ENCODE results near the gene MECR.

MECR gene

GRCh38 chr1:29278124-29278523 lies 47.4 kb upstream of the MECR start:
- H3K9me3 ChIP-seq (ENCODE audit: control insufficient read depth, insufficient read depth, low read length), result no peaks in the 10 kb centered on the region
- peaks cover 4% of the 10 kb centered on the region; the same call in 1 of the 2 replicates for H3K4me1 ChIP-seq (ENCODE audit: control insufficient read depth, low read length)
- no peaks in the 10 kb centered on the region for H3K36me3 ChIP-seq (ENCODE audit: control insufficient read depth, low read length)
- TF ChIP-seq CTCF (IDR thresholded peaks at IDR 0.05; ENCODE audit: low read depth, low read length, poor library complexity, severe bottlenecking) (no peak), EZH2phosphoT487 (IDR thresholded peaks at IDR 0.05; ENCODE audit: borderline replicate concordance, low read length) (no peak)
- no peak overlapping the region for H3K4me2 ChIP-seq (ENCODE audit: low read length)
- H3F3A ChIP-seq (ENCODE audit: control insufficient read depth, insufficient read depth), result no peaks in the 10 kb centered on the region
- H3K9me2 ChIP-seq (replicated peaks; ENCODE audit: control insufficient read depth, low read length), result no peaks in the 10 kb centered on the region
- H3K79me2 ChIP-seq (ENCODE audit: control insufficient read depth, low read length), result no peaks in the 10 kb centered on the region
- H3K4me3 ChIP-seq (ENCODE audit: low read length), result no peak overlapping the region
- no peaks in the 10 kb centered on the region for H4K20me1 ChIP-seq (ENCODE audit: control insufficient read depth, insufficient read depth, low read depth, low read length)
- no peak overlapping the region for H3K27ac ChIP-seq (ENCODE audit: low read depth, low read length)
- H3K27me3 ChIP-seq (ENCODE audit: control insufficient read depth, low read length), result no peaks in the 10 kb centered on the region

DNA sequence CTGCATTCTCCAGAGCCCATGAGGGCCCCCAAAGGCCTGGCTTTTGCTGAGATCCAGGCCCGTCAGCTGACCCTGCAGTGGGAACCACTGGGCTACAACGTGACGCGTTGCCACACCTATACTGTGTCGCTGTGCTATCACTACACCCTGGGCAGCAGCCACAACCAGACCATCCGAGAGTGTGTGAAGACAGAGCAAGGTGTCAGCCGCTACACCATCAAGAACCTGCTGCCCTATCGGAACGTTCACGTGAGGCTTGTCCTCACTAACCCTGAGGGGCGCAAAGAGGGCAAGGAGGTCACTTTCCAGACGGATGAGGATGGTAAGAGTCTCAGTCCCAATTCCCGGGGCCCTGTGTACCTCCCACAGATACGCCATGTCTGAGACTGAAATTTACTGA lies 44.7 kb upstream of the MECR start:
- H3K9me2 ChIP-seq (replicated peaks; ENCODE audit: control insufficient read depth, low read length), result no peaks in the 10 kb centered on the region
- no peaks in the 10 kb centered on the region for H3K9me3 ChIP-seq (ENCODE audit: control insufficient read depth, insufficient read depth, low read length)
- H3K79me2 ChIP-seq (ENCODE audit: control insufficient read depth, low read length), result no peaks in the 10 kb centered on the region
- TF ChIP-seq CTCF (IDR thresholded peaks at IDR 0.05; ENCODE audit: low read depth, low read length, poor library complexity, severe bottlenecking), result no peak
- TF ChIP-seq EZH2phosphoT487 (IDR thresholded peaks at IDR 0.05; ENCODE audit: borderline replicate concordance, low read length), result no peak
- H3K27me3 ChIP-seq (ENCODE audit: control insufficient read depth, low read length), result peaks cover 15% of the 10 kb centered on the region
- H3K36me3 ChIP-seq (ENCODE audit: control insufficient read depth, low read length), result no peaks in the 10 kb centered on the region
- no peak overlapping the region for H3K27ac ChIP-seq (ENCODE audit: low read depth, low read length)
- H3K4me1 ChIP-seq (ENCODE audit: control insufficient read depth, low read length), result no peaks in the 10 kb centered on the region
- H3F3A ChIP-seq (ENCODE audit: control insufficient read depth, insufficient read depth), result no peaks in the 10 kb centered on the region
- H3K4me3 ChIP-seq (ENCODE audit: low read length), result no peak overlapping the region
- H3K4me2 ChIP-seq (ENCODE audit: low read length), result no peak overlapping the region
- no peaks in the 10 kb centered on the region for H4K20me1 ChIP-seq (ENCODE audit: control insufficient read depth, insufficient read depth, low read depth, low read length)

GRCh38 chr1:29272147-29272907 lies 41.6 kb upstream of the MECR start:
- no peaks in the 10 kb centered on the region for H3K9me2 ChIP-seq (replicated peaks; ENCODE audit: control insufficient read depth, low read length)
- no peak for TF ChIP-seq CTCF (IDR thresholded peaks at IDR 0.05; ENCODE audit: low read depth, low read length, poor library complexity, severe bottlenecking)
- TF ChIP-seq EZH2phosphoT487 (IDR thresholded peaks at IDR 0.05; ENCODE audit: borderline replicate concordance, low read length), result no peak
- H3K27me3 ChIP-seq (ENCODE audit: control insufficient read depth, low read length), result peaks cover 31% of the 10 kb centered on the region
- no peak overlapping the region for H3K4me3 ChIP-seq (ENCODE audit: low read length)
- no peaks in the 10 kb centered on the region for H3K79me2 ChIP-seq (ENCODE audit: control insufficient read depth, low read length)
- H3K27ac ChIP-seq (ENCODE audit: low read depth, low read length), result no peak overlapping the region
- no peaks in the 10 kb centered on the region for H3K4me1 ChIP-seq (ENCODE audit: control insufficient read depth, low read length)
- no peaks in the 10 kb centered on the region for H3F3A ChIP-seq (ENCODE audit: control insufficient read depth, insufficient read depth)
- H3K36me3 ChIP-seq (ENCODE audit: control insufficient read depth, low read length), result no peaks in the 10 kb centered on the region
- H3K9me3 ChIP-seq (ENCODE audit: control insufficient read depth, insufficient read depth, low read length), result no peaks in the 10 kb centered on the region
- H4K20me1 ChIP-seq (ENCODE audit: control insufficient read depth, insufficient read depth, low read depth, low read length), result no peaks in the 10 kb centered on the region
- no peak overlapping the region for H3K4me2 ChIP-seq (ENCODE audit: low read length)
